Rectal smooth muscle tissue (tissue), 1 donor: ENCODE measurements around the gene TFAP2E.

Experiments used
- H3K27ac ChIP-seq: one replicate; pipeline ENCODE4 v1.7.0; 2013; ENCODE audit warnings: low read depth, low read length, inconsistent platforms
- H3K27me3 ChIP-seq: one replicate; pipeline ENCODE4 v1.7.0; 2013; ENCODE audit warnings: low read length; ENCODE audit not compliant: control insufficient read depth, insufficient read depth
- H3K36me3 ChIP-seq: one replicate; pipeline ENCODE4 v1.7.0; 2013; ENCODE audit warnings: low read length; ENCODE audit not compliant: control insufficient read depth, insufficient read depth
- H3K4me1 ChIP-seq: one replicate; pipeline ENCODE4 v1.7.0; 2013; ENCODE audit warnings: low read length; ENCODE audit not compliant: control insufficient read depth, insufficient read depth
- H3K4me3 ChIP-seq: one replicate; pipeline ENCODE4 v1.7.0; 2013; ENCODE audit warnings: low read length
- H3K9ac ChIP-seq: one replicate; pipeline ENCODE4 v1.7.0; 2013; ENCODE audit warnings: low read length

Gene TFAP2E

GRCh38 chr1:35559317-35559944 lies 13.7 kb upstream of the TFAP2E start:
- no peaks in the 10 kb centered on the region for H3K27me3 ChIP-seq
- no peak overlapping the region for H3K27ac ChIP-seq
- no peak overlapping the region for H3K9ac ChIP-seq
- H3K4me3 ChIP-seq, result no peak overlapping the region
- peaks cover 21% of the 10 kb centered on the region for H3K4me1 ChIP-seq
- H3K36me3 ChIP-seq, result no peaks in the 10 kb centered on the region

- peaks cover 21% of the 10 kb centered on the region for H3K4me1 ChIP-seq
- H3K9ac ChIP-seq, result no peak overlapping the region
- H3K36me3 ChIP-seq, result no peaks in the 10 kb centered on the region
- H3K4me3 ChIP-seq, result peak overlapping the region; percentile 2
- no peaks in the 10 kb centered on the region for H3K27me3 ChIP-seq
- H3K27ac ChIP-seq, result peak overlapping the region; percentile 64
These were observed 12.6 kb upstream of the TFAP2E start for GRCh38 chr1:35560256-35561225.

- Histone ChIP-seq H3K4me1 (peaks cover 14% of the 10 kb centered on the region), H3K36me3 (no peaks in the 10 kb centered on the region), H3K27me3 (no peaks in the 10 kb centered on the region), H3K27ac (peak overlapping the region; percentile 64), H3K9ac (no peak overlapping the region), H3K4me3 (peak overlapping the region; percentile 2)
These were observed 11.7 kb upstream of the TFAP2E start for GRCh38 chr1:35561297-35561971.

- H3K4me3 ChIP-seq, result no peak overlapping the region
- H3K36me3 ChIP-seq, result no peaks in the 10 kb centered on the region
- no peaks in the 10 kb centered on the region for H3K27me3 ChIP-seq
- H3K4me1 ChIP-seq, result peaks cover 13% of the 10 kb centered on the region
- no peak overlapping the region for H3K9ac ChIP-seq
- H3K27ac ChIP-seq, result no peak overlapping the region
These were observed 11.0 kb upstream of the TFAP2E start for GRCh38 chr1:35561972-35562680.

- H3K4me3 ChIP-seq, result no peak overlapping the region
- no peaks in the 10 kb centered on the region for H3K36me3 ChIP-seq
- no peaks in the 10 kb centered on the region for H3K27me3 ChIP-seq
- H3K9ac ChIP-seq, result no peak overlapping the region
- H3K4me1 ChIP-seq, result peaks cover 10% of the 10 kb centered on the region
- no peak overlapping the region for H3K27ac ChIP-seq
These were observed 9.9 kb upstream of the TFAP2E start for GRCh38 chr1:35563166-35563565.

GRCh38 chr1:35564037-35564883 lies 8.9 kb upstream of the TFAP2E start:
- peaks cover 9% of the 10 kb centered on the region for H3K4me1 ChIP-seq
- no peak overlapping the region for H3K27ac ChIP-seq
- no peak overlapping the region for H3K4me3 ChIP-seq
- no peaks in the 10 kb centered on the region for H3K27me3 ChIP-seq
- H3K36me3 ChIP-seq, result no peaks in the 10 kb centered on the region
- H3K9ac ChIP-seq, result no peak overlapping the region

- Histone ChIP-seq H3K4me1 (peaks cover 9% of the 10 kb centered on the region), H3K9ac (no peak overlapping the region), H3K27ac (no peak overlapping the region), H3K27me3 (no peaks in the 10 kb centered on the region), H3K36me3 (no peaks in the 10 kb centered on the region), H3K4me3 (no peak overlapping the region)
These were observed 8.0 kb upstream of the TFAP2E start for GRCh38 chr1:35564884-35565741.

- H3K36me3 ChIP-seq, result no peaks in the 10 kb centered on the region
These were observed 7.4 kb upstream of the TFAP2E start for GRCh38 chr1:35565742-35566133.

GRCh38 chr1:35567947-35568558 lies 5.1 kb upstream of the TFAP2E start:
- H3K27ac ChIP-seq, result no peak overlapping the region
- H3K4me3 ChIP-seq, result no peak overlapping the region
- H3K4me1 ChIP-seq, result no peaks in the 10 kb centered on the region
- peaks cover 7% of the 10 kb centered on the region for H3K27me3 ChIP-seq
- H3K9ac ChIP-seq, result no peak overlapping the region
- H3K36me3 ChIP-seq, result no peaks in the 10 kb centered on the region

More at GRCh38 chr1:35565742-35566133, 7.4 kb upstream of the TFAP2E start:
- no peak overlapping the region for H3K9ac ChIP-seq
- no peak overlapping the region for H3K27ac ChIP-seq
- no peak overlapping the region for H3K4me3 ChIP-seq
- H3K4me1 ChIP-seq, result peaks cover 3% of the 10 kb centered on the region
- H3K27me3 ChIP-seq, result no peaks in the 10 kb centered on the region

- H3K9ac ChIP-seq, result no peak overlapping the region
- H3K4me3 ChIP-seq, result no peak overlapping the region
- peaks cover 16% of the 10 kb centered on the region for H3K27me3 ChIP-seq
- no peak overlapping the region for H3K27ac ChIP-seq
- H3K4me1 ChIP-seq, result no peaks in the 10 kb centered on the region
- H3K36me3 ChIP-seq, result no peaks in the 10 kb centered on the region
These were observed 4.1 kb upstream of the TFAP2E start for GRCh38 chr1:35568975-35569395.
